Measurements from ENCODE around the gene TPM1.
"Not testable (repeated sequence)": the region's sequence is repeated elsewhere in the genome, so short reads cannot be mapped to it uniquely, and the experiment has no call there.

Gene TPM1

DNA sequence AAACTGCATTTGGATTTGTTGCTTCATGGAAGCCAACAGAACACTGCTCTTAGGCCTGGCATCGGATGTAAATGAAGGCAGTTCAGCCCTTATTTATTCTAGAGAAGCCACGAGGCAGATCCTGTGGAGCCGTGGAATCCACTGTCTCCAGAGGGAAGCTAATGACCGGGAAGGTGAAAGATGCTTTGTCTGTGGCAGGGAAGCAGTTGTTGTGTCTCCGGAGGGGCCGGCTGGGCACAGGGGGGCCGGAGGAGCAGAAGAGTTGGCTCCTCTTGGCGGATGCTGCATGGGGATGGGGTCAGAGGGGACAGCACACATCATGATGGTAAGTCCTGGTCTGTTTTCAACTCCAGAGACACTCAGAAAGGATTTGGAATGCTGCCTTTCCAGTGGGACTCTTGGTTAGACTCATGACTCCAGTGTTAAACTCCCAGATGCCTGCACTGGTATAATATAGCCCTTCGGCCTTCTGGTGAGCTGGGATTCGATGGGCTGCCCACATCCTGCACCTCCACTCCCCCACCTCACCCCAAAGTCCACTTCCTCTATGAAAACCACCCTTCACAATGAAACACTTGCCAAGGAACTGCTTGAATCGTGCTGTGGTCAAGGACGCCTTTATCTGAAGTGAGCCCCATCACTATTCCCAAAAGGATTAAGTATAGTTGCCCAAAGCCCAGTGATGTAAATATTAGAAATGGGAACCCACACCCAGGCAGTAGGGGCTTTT is 33.6 kb downstream of the TPM1 start:
- DNase-seq (ENCODE audit: low read depth), result no peak

GRCh38 chr15:63076714-63077046 is 34.1 kb downstream of the TPM1 start:
- DNase-seq (ENCODE audit: low read depth), result no peak

DNA sequence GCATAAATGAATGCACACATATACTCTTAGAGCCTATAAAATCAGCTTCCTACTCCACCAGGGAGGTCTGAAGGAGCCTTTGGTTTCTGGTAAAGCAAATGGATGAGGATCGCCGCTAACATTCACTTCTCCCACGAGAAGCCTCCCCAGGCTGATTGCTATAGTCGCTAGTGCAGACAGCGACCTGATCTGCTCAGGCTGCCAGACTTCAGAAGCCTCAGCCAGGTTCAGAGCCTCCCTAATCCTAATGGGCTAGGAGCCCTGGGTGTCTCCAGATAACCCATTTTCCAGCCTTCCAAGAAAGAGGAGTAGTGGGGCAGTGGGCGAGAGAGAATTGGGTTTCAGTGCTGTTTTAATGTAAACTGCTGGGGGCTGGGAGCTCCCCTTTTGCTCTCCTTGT is 35.4 kb downstream of the TPM1 start:
- DNase-seq (ENCODE audit: low read depth), result no peak

DNA sequence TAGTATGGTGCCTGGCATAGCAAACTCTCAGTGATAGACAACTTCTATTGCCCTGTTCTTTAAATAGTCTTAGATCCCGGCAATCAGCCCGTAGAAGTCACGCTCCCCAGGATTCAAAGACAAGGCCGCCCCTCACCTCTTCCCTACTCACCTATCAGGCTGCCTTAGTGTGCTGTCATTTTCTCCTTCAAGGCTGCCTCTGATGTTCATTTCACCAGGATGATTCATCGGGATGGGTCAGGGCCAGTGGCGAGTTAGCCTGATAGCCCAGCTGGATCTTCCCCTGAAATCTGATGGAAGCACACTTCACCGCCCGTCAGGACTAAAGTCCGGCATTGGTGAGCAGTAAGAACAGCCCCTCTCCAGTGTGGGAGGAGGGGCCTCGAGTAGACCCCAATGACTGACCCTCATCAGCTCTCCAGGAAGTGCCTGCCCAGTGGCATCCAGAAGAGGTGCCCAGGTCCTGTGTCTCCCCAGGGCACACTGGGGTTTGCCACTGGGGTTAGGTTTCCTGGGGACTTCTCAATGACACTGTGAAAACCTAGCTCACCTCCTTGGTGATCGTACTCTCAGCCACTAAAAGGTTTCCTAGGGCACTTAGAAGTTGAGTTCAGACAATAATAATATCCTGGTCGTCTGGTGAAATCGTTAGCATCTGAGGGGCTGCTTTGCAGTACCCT is 37.5 kb downstream of the TPM1 start:
- no peak for DNase-seq (ENCODE audit: low read depth)

- no peak for DNase-seq (ENCODE audit: low read depth)
Measured at GRCh38 chr15:63080634-63081250, 38.2 kb downstream of the TPM1 start.

- DNase-seq (ENCODE audit: low read depth), result no peak
Measured at GRCh38 chr15:63082366-63082765, 39.8 kb downstream of the TPM1 start.

- no peak for DNase-seq (ENCODE audit: low read depth)
Measured at GRCh38 chr15:63083044-63083443, 40.5 kb downstream of the TPM1 start.

GRCh38 chr15:63083541-63083940 is 41.0 kb downstream of the TPM1 start:
- DNase-seq (ENCODE audit: low read depth), result no peak

DNA sequence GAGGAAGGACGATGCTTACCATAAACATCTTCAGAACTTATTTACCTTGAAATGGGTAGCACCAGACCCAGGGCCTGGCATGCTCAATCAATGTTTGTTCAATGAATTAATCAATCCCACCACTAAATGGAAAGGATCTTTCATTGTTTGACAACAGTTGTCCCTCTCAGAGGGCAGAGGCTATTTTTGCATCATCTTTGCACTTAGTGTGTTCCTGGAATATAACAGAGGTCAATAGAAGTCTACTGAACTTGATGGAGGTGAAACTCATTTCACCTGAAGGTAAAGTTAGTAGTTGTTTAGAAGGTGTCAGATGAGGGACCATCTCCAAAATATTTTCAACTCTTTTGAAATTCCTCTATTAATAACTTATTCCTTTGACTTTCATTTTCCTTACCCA is 42.3 kb downstream of the TPM1 start:
- DNase-seq (ENCODE audit: low read depth), result no peak

DNA sequence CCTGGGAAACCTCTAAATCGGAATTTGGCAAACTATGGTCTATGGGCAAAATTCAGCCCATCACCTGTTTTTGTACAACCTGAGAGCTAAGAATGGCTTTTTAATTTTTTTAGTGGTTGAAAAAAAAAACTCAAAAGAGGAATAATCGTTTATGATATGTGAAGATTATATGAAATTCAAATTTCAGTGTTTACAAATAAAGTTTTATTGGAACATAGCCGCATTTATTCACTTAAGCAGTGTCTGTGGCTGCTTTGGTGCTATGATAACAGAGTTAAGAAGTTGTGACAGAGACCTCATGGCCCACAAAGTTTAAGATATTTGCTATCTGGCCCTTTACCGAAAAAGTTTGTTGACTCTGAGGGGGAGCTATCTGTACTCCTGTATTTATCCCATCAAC is 42.7 kb downstream of the TPM1 start:
- no peak for DNase-seq (ENCODE audit: low read depth)

GRCh38 chr15:63086271-63086670 is 43.7 kb downstream of the TPM1 start:
- no peak for DNase-seq (ENCODE audit: low read depth)

- DNase-seq (ENCODE audit: low read depth), result no peak
Measured at GRCh38 chr15:63086947-63087346, 44.4 kb downstream of the TPM1 start.

DNA sequence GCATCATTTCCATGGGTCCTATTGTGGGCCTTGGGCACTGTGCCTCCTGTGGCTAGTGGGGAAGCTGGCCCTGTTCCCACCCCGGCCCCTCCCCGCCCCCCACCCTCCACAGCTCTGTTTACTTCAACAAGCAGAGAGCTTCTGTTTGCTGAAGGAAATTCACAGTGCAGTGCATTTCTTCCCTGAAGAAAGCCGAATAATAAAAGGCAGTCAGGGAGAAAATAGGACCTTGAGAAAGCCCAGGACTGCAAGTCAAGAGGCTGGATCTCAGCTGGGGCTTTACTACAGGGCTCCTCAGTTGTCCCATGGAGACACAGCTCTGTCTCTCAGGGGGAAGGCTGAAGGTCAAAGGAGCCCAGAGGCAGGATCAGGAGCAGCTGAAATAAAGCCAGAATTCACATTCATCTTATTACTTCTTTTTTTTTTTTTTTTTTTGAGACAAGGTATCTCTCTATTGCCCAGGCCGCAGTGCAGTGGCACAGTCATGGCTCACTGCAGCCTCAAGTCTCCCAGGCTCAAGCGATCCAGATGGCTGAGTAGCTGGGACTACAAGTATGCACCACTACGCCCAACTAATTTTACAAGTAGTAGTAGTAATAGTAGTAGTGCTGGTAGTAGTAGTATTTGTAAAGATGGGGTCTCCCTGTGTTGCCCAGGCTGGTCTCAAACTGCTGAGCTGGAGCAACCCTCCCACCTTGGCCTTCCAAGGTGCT is 46.1 kb downstream of the TPM1 start:
- no peak for DNase-seq (ENCODE audit: low read depth)

DNA sequence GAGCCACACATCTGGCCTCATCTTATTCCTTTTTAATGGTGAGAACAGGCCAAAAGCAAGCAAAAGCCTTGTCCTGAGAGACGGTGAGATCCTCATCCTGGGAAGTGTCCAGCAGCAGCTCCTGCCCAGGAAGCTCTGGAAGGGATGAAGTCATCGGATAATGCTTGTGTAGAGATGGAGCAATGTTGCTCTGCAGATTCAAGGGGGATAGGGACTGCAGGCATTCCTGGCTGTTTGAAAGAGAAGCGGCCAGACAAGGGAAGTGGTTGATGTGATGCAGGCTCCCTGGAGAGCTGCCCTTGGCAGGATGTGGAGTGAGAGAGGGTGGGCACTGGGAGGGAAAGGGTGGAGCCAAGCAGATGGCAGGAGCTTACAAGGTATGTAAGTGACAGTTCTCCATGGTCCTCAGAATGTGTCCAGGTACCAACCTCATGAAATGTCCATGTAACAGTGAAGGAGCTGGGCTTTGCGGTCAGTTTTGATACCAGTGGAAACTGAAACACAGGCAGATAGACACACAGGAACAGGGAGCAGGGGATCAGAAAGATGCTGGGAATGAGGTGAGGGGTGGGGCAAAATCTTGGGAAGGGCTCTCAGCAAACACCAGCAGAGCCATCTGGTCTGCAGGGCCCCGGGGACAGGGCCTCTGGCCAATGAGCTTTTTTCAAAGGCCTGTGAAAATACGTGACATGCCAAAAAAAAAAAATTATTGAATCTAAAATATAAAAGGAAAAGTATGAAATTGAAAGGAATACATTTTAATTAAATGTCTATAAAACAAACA is 46.9 kb downstream of the TPM1 start:
- DNase-seq (ENCODE audit: low read depth), result peak; percentile 75

GRCh38 chr15:63090472-63090871 is 47.9 kb downstream of the TPM1 start:
- no peak for DNase-seq (ENCODE audit: low read depth)

- DNase-seq (ENCODE audit: low read depth), result no peak
Measured at GRCh38 chr15:63090887-63091286, 48.3 kb downstream of the TPM1 start.

- DNase-seq (ENCODE audit: low read depth), result no peak
Measured at GRCh38 chr15:63091679-63092446, 49.3 kb downstream of the TPM1 start.

GRCh38 chr15:63093486-63094205 is 51.1 kb downstream of the TPM1 start:
- peak; percentile 43 for DNase-seq (ENCODE audit: low read depth)

- DNase-seq (ENCODE audit: low read depth), result no peak
Measured at GRCh38 chr15:63094495-63094931, 52.0 kb downstream of the TPM1 start.

GRCh38 chr15:63096178-63096577 is 53.6 kb downstream of the TPM1 start:
- no peak for DNase-seq (ENCODE audit: low read depth)

- DNase-seq (ENCODE audit: low read depth), result not testable (repeated sequence)
Measured at GRCh38 chr15:63098901-63099300, 56.4 kb downstream of the TPM1 start.
